GM10248 (cell line): ENCODE results near the gene TBC1D5.

Experiments
- CTCF ChIA-PET: fragments of 300-600 bp; sonication (Branson Sonifier 250); formaldehyde crosslinking; extraction: SDS; loops from one replicate; lab custom pipeline; 2021; ENCODE audit warnings: antibody characterized with exemption; lab: Yijun Ruan, JAX
- POLR2A ChIA-PET: fragments of 350-650 bp; sonication (Branson Sonifier 250); formaldehyde crosslinking; extraction: SDS; loops from one replicate; lab custom pipeline; 2020; ENCODE audit warnings: antibody characterized with exemption; lab: Yijun Ruan, JAX
- DNase-seq: peaks from one replicate; pipeline ENCODE4 v3.0.0; 2012; ENCODE audit errors: extremely low spot score
- TF ChIP-seq, protein P1 (sequence below): IDR thresholded peaks from 2 replicates; pipeline ENCODE4 v1.5.1; 2012; ENCODE audit warnings: mild to moderate bottlenecking, low read depth; ENCODE audit errors: extremely low read depth, missing control alignments, control extremely low read depth

The TBC1D5 gene

DNA sequence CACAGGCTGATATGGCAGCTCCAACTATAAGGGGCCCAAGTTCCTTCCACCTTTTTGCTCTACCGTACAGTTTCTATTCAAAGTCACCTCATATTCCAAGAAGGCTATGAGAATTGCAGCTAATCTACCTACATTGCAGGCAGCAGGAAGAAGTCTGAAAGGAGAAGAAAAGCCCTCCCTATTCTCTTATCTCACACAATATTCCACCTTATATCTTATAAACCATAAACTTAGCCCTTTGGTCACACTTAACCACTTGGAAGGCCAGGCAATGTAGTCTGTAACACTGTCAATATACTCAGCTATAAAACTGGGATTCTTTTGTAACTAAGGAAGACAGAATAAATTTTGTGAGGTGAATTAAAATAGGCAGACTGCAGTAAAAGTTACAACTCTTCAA, 54.9 kb downstream of the TBC1D5 start:
- DNase-seq = no peak
- CTCF ChIA-PET = interaction anchor here (1.3 kb wide), 1 partner anchor 22 kb away, joined by 3 read pairs; no protein-coding TSS in a partner anchor
- TF ChIP-seq, protein P1, sequence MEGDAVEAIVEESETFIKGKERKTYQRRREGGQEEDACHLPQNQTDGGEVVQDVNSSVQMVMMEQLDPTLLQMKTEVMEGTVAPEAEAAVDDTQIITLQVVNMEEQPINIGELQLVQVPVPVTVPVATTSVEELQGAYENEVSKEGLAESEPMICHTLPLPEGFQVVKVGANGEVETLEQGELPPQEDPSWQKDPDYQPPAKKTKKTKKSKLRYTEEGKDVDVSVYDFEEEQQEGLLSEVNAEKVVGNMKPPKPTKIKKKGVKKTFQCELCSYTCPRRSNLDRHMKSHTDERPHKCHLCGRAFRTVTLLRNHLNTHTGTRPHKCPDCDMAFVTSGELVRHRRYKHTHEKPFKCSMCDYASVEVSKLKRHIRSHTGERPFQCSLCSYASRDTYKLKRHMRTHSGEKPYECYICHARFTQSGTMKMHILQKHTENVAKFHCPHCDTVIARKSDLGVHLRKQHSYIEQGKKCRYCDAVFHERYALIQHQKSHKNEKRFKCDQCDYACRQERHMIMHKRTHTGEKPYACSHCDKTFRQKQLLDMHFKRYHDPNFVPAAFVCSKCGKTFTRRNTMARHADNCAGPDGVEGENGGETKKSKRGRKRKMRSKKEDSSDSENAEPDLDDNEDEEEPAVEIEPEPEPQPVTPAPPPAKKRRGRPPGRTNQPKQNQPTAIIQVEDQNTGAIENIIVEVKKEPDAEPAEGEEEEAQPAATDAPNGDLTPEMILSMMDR = no peak
- POLR2A ChIA-PET = no interaction called here

DNA sequence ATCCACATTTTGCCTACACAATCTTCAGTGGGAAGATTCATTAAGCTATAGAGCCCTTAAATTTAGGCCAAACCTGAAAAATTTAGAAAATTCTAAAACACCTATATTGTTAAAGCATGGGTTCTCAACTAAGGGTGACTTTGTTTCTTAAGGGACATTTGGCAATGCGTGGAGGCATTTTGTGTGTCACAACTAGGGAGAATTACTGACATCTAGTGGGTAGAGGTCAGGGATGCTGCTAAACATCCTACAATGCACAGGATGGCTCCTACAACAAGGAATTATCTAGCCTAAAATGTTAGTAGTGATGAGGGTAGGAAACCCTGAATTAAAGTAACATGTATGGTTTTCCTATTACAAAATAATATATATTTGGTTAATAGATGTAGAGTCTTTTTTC, 55.8 kb downstream of the TBC1D5 start:
- no peak for DNase-seq
- CTCF ChIA-PET = interaction anchor here (1.3 kb wide), 1 partner anchor 11 kb away, joined by 3 read pairs; no protein-coding TSS in a partner anchor
- TF ChIP-seq, protein P1 = peak; percentile 22

DNA sequence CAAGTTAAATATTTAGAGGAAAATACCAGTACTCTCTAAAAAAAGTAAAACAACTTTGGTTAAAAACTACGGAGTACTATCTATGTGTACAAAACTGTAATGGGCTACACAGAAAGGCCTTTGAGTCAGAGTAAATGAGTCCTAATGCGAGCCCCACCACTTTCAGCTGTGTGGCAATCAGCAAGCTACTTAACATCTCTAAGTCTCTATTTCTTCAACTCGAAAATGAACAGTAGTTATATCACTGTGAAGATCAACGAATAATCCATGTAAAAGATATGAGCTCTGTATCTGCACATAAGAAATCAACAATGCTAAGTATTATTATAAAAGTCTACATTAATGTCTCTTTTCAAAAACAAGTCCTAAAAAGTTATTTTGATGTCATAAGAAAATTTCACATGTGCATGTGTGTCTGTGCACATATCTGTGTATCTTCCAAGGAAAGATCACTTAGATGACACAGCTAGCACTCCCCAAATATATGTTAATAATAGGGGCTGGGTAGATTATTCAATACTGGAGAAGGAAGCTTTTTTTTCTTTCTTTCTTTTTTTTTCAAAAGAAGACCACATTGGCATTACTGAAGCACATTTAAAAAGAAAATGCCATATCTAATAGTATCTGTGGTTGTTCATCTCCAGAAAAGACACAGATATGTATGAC, 58.8 kb downstream of the TBC1D5 start:
- ChIA-PET POLR2A (no interaction called here), CTCF (no interaction called here)
- TF ChIP-seq, protein P1 = no peak
- no peak for DNase-seq

More for the DNA sequence above, 55.8 kb downstream of the TBC1D5 start:
- POLR2A ChIA-PET = no interaction called here

GRCh38 chr3:17680530-17680929, 61.9 kb downstream of the TBC1D5 start:
- DNase-seq = no peak
- ChIA-PET CTCF (interaction anchor here (1.1 kb wide), 1 partner anchor 11 kb away, joined by 4 read pairs; no protein-coding TSS in a partner anchor), POLR2A (no interaction called here)
- TF ChIP-seq, protein P1 = no peak

GRCh38 chr3:17678116-17678741, 64.2 kb downstream of the TBC1D5 start:
- TF ChIP-seq, protein P1 = no peak
- no peak for DNase-seq
- ChIA-PET POLR2A (no interaction called here), CTCF (no interaction called here)

GRCh38 chr3:17674082-17674686, 68.2 kb downstream of the TBC1D5 start:
- DNase-seq = no peak
- POLR2A ChIA-PET = no interaction called here
- TF ChIP-seq, protein P1 = no peak
- CTCF ChIA-PET = no interaction called here
